ENCODE results near the gene CLDN3. TPM values are rescaled to one million over a fixed set of nuclear protein-coding genes. Genes with fewer than 3 reads are reported as not detected.

The CLDN3 gene
- total and polyA plus RNA-seq, 4 experiments from 2014 or later: not detected

- ChIA-PET POLR2A (ENCODE audit: partially characterized antibody) (no interaction called here), CTCF (ENCODE audit: partially characterized antibody) (interaction anchor here (0.6 kb wide), 1 partner anchor 17 kb away, joined by 3 read pairs; no protein-coding TSS in a partner anchor)
- intact Hi-C loops (cut with micrococcal nuclease): no loop called here
- no peak overlapping the region for H3K4me3 ChIP-seq (ENCODE audit: low read length in 2 of 2)
- H3K27ac ChIP-seq (ENCODE audit: low read depth, low read length): no peak overlapping the region
- no peaks in the 10 kb centered on the region for H3K36me3 ChIP-seq (ENCODE audit: insufficient read depth, low read length)
- Mint-ChIP-seq H3K27ac (no peak overlapping the region), H3K36me3 (no peaks in the 10 kb centered on the region), H3K4me1 (peaks cover 3 to 9% (median 4%) of the 10 kb centered on the region in 4 donors), H3K4me3 (peak overlapping the region in 7 of 8 donors; percentile 5 to 72 (median 34)), H3K9me3 (peaks cover 0 to 5% (median 0%) of the 10 kb centered on the region in 8 donors), H3K27me3 (peaks cover 33 to 39% of the 10 kb centered on the region in 2 donors)
- H3K27me3 ChIP-seq (ENCODE audit: insufficient read depth, low read length): no peaks in the 10 kb centered on the region
- no peaks in the 10 kb centered on the region for H3K9me3 ChIP-seq (ENCODE audit: control insufficient read depth in 1 of 2, low read length in 2 of 2)
- DNase-seq: no peak
- H3K4me1 ChIP-seq (ENCODE audit: insufficient read depth, low read length): peaks cover 9% of the 10 kb centered on the region
These were observed 995 bp upstream of the CLDN3 start for GRCh38 chr7:73770860-73771670.

GRCh38 chr7:73769481-73770001 lies 529 bp downstream of the CLDN3 start:
- Mint-ChIP-seq H3K36me3 (no peaks in the 10 kb centered on the region), H3K4me3 (no peak overlapping the region), H3K4me1 (peaks cover 3 to 9% (median 4%) of the 10 kb centered on the region in 4 donors), H3K27me3 (peaks cover 32 to 39% of the 10 kb centered on the region in 2 donors), H3K27ac (no peak overlapping the region), H3K9me3 (peaks cover 0 to 5% (median 0%) of the 10 kb centered on the region in 8 donors)
- Histone ChIP-seq H3K36me3 (ENCODE audit: insufficient read depth, low read length) (no peaks in the 10 kb centered on the region), H3K9me3 (ENCODE audit: control insufficient read depth in 1 of 2, low read length in 2 of 2) (no peaks in the 10 kb centered on the region), H3K27ac (ENCODE audit: low read depth, low read length) (no peak overlapping the region), H3K4me1 (ENCODE audit: insufficient read depth, low read length) (peaks cover 9% of the 10 kb centered on the region), H3K4me3 (ENCODE audit: low read length in 2 of 2) (no peak overlapping the region), H3K27me3 (ENCODE audit: insufficient read depth, low read length) (no peaks in the 10 kb centered on the region)
- no peak for DNase-seq
- ChIA-PET CTCF (ENCODE audit: partially characterized antibody) (no interaction called here), POLR2A (ENCODE audit: partially characterized antibody) (no interaction called here)
- intact Hi-C loops (cut with micrococcal nuclease): no loop called here

GRCh38 chr7:73768641-73769480 lies 1.2 kb downstream of the CLDN3 start:
- Histone ChIP-seq H3K4me3 (ENCODE audit: low read length in 2 of 2) (no peak overlapping the region), H3K9me3 (ENCODE audit: control insufficient read depth in 1 of 2, low read length in 2 of 2) (no peaks in the 10 kb centered on the region), H3K27me3 (ENCODE audit: insufficient read depth, low read length) (no peaks in the 10 kb centered on the region), H3K27ac (ENCODE audit: low read depth, low read length) (no peak overlapping the region), H3K36me3 (ENCODE audit: insufficient read depth, low read length) (no peaks in the 10 kb centered on the region), H3K4me1 (ENCODE audit: insufficient read depth, low read length) (peaks cover 9% of the 10 kb centered on the region)
- ChIA-PET CTCF (ENCODE audit: partially characterized antibody) (no interaction called here), POLR2A (ENCODE audit: partially characterized antibody) (no interaction called here)
- Mint-ChIP-seq H3K27me3 (peaks cover 29 to 36% of the 10 kb centered on the region in 2 donors), H3K4me1 (peaks cover 3 to 9% (median 4%) of the 10 kb centered on the region in 4 donors), H3K9me3 (peaks cover 0 to 5% (median 0%) of the 10 kb centered on the region in 8 donors), H3K36me3 (no peaks in the 10 kb centered on the region), H3K4me3 (no peak overlapping the region), H3K27ac (no peak overlapping the region)
- DNase-seq: no peak
- intact Hi-C loops (cut with micrococcal nuclease): no loop called here

GRCh38 chr7:73766556-73767229 lies 3.4 kb downstream of the CLDN3 start:
- Mint-ChIP-seq H3K36me3 (no peaks in the 10 kb centered on the region), H3K27ac (peak overlapping the region in 1 of 7 donors; percentile 76), H3K9me3 (peaks cover 0 to 5% (median 0%) of the 10 kb centered on the region in 8 donors), H3K27me3 (peaks cover 24 to 25% of the 10 kb centered on the region in 2 donors), H3K4me3 (no peak overlapping the region), H3K4me1 (peaks cover 3 to 9% (median 4%) of the 10 kb centered on the region in 4 donors)
- ChIA-PET POLR2A (ENCODE audit: partially characterized antibody) (no interaction called here), CTCF (ENCODE audit: partially characterized antibody) (no interaction called here)
- H3K27ac ChIP-seq (ENCODE audit: low read depth, low read length): no peak overlapping the region
- no peak overlapping the region for H3K4me3 ChIP-seq (ENCODE audit: low read length in 2 of 2)
- no peaks in the 10 kb centered on the region for H3K36me3 ChIP-seq (ENCODE audit: insufficient read depth, low read length)
- intact Hi-C loops (cut with micrococcal nuclease): no loop called here
- no peaks in the 10 kb centered on the region for H3K9me3 ChIP-seq (ENCODE audit: control insufficient read depth in 1 of 2, low read length in 2 of 2)
- H3K4me1 ChIP-seq (ENCODE audit: insufficient read depth, low read length): peaks cover 9% of the 10 kb centered on the region
- no peaks in the 10 kb centered on the region for H3K27me3 ChIP-seq (ENCODE audit: insufficient read depth, low read length)
- DNase-seq: no peak

GRCh38 chr7:73762659-73762999 lies 7.4 kb downstream of the CLDN3 start:
- intact Hi-C loops (cut with micrococcal nuclease): no loop called here
- Mint-ChIP-seq H3K9me3 (peaks cover 0 to 3% (median 0%) of the 10 kb centered on the region in 8 donors), H3K27me3 (peaks cover 8% of the 10 kb centered on the region in 2 donors), H3K36me3 (no peaks in the 10 kb centered on the region), H3K4me3 (no peak overlapping the region), H3K4me1 (no peaks in the 10 kb centered on the region), H3K27ac (no peak overlapping the region)
- POLR2A ChIA-PET (ENCODE audit: partially characterized antibody): no interaction called here
- no peak overlapping the region for H3K27ac ChIP-seq (ENCODE audit: low read depth, low read length)
- H3K4me3 ChIP-seq (ENCODE audit: low read length in 2 of 2): no peak overlapping the region
- H3K36me3 ChIP-seq (ENCODE audit: insufficient read depth, low read length): no peaks in the 10 kb centered on the region
- no peaks in the 10 kb centered on the region for H3K4me1 ChIP-seq (ENCODE audit: insufficient read depth, low read length)
- CTCF ChIA-PET (ENCODE audit: partially characterized antibody): no interaction called here
- H3K27me3 ChIP-seq (ENCODE audit: insufficient read depth, low read length): no peaks in the 10 kb centered on the region
- no peaks in the 10 kb centered on the region for H3K9me3 ChIP-seq (ENCODE audit: control insufficient read depth in 1 of 2, low read length in 2 of 2)
- DNase-seq: no peak

- Mint-ChIP-seq H3K9me3 (peaks cover 0 to 3% (median 0%) of the 10 kb centered on the region in 8 donors), H3K36me3 (no peaks in the 10 kb centered on the region), H3K27ac (no peak overlapping the region), H3K27me3 (peaks cover 4 to 7% of the 10 kb centered on the region in 2 donors), H3K4me3 (no peak overlapping the region), H3K4me1 (no peaks in the 10 kb centered on the region)
- DNase-seq: no peak
- no peaks in the 10 kb centered on the region for H3K4me1 ChIP-seq (ENCODE audit: insufficient read depth, low read length)
- ChIA-PET CTCF (ENCODE audit: partially characterized antibody) (no interaction called here), POLR2A (ENCODE audit: partially characterized antibody) (no interaction called here)
- H3K4me3 ChIP-seq (ENCODE audit: low read length in 2 of 2): no peak overlapping the region
- no peak overlapping the region for H3K27ac ChIP-seq (ENCODE audit: low read depth, low read length)
- no peaks in the 10 kb centered on the region for H3K36me3 ChIP-seq (ENCODE audit: insufficient read depth, low read length)
- intact Hi-C loops (cut with micrococcal nuclease): no loop called here
- no peaks in the 10 kb centered on the region for H3K9me3 ChIP-seq (ENCODE audit: control insufficient read depth in 1 of 2, low read length in 2 of 2)
- no peaks in the 10 kb centered on the region for H3K27me3 ChIP-seq (ENCODE audit: insufficient read depth, low read length)
These were observed 8.0 kb downstream of the CLDN3 start for GRCh38 chr7:73761854-73762658.

Data from CD4-positive, alpha-beta memory T cell (primary cell).